ENCODE data around the gene TPCN1. TPM values are rescaled to one million over a fixed set of nuclear protein-coding genes. Genes with fewer than 3 reads are reported as not detected.

Gene TPCN1
- total RNA-seq, 1 donor from 2014 or later: 27.9 TPM

GRCh38 chr12:113287146-113287898 lies 66.1 kb downstream of the TPCN1 start:
- Mint-ChIP-seq H3K27ac (ENCODE audit: unreplicated experiment) (no peak overlapping the region), H3K4me1 (ENCODE audit: low read depth, unreplicated experiment) (peaks cover 8% of the 10 kb centered on the region), H3K36me3 (ENCODE audit: low read depth, unreplicated experiment) (peaks cover 34% of the 10 kb centered on the region), H3K27me3 (ENCODE audit: low read depth, unreplicated experiment) (no peaks in the 10 kb centered on the region), H3K4me3 (ENCODE audit: unreplicated experiment) (no peak overlapping the region), H3K9me3 (ENCODE audit: unreplicated experiment) (no peaks in the 10 kb centered on the region)
- H3K27ac ChIP-seq (ENCODE audit: low read depth, low read length): no peak overlapping the region
- H3K36me3 ChIP-seq (ENCODE audit: insufficient read depth, low read length): no peaks in the 10 kb centered on the region
- H2AFZ ChIP-seq (ENCODE audit: low read depth, low read length): no peak overlapping the region
- H3K9me3 ChIP-seq (ENCODE audit: insufficient read depth, low read depth, low read length): no peaks in the 10 kb centered on the region
- H3K4me3 ChIP-seq (ENCODE audit: insufficient read depth, low read depth, low read length): no peak overlapping the region
- TF ChIP-seq EZH2 (IDR thresholded peaks at IDR 0.05; ENCODE audit: insufficient read depth, low read length): no peak
- TF ChIP-seq, protein P1, sequence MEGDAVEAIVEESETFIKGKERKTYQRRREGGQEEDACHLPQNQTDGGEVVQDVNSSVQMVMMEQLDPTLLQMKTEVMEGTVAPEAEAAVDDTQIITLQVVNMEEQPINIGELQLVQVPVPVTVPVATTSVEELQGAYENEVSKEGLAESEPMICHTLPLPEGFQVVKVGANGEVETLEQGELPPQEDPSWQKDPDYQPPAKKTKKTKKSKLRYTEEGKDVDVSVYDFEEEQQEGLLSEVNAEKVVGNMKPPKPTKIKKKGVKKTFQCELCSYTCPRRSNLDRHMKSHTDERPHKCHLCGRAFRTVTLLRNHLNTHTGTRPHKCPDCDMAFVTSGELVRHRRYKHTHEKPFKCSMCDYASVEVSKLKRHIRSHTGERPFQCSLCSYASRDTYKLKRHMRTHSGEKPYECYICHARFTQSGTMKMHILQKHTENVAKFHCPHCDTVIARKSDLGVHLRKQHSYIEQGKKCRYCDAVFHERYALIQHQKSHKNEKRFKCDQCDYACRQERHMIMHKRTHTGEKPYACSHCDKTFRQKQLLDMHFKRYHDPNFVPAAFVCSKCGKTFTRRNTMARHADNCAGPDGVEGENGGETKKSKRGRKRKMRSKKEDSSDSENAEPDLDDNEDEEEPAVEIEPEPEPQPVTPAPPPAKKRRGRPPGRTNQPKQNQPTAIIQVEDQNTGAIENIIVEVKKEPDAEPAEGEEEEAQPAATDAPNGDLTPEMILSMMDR (IDR thresholded peaks at IDR 0.05; ENCODE audit: insufficient read depth, low read depth, low read length): no peak
- no peaks in the 10 kb centered on the region for H4K20me1 ChIP-seq (ENCODE audit: insufficient read depth, low read length)
- no peak overlapping the region for H3K4me2 ChIP-seq (ENCODE audit: low read length)
- FAIRE-seq: no peak
- no peak overlapping the region for H3K9ac ChIP-seq (ENCODE audit: low read length)
- no peaks in the 10 kb centered on the region for H3K4me1 ChIP-seq (ENCODE audit: insufficient read depth, low read length)
- no peaks in the 10 kb centered on the region for H3K27me3 ChIP-seq (ENCODE audit: insufficient read depth, low read length)
- H3K79me2 ChIP-seq (ENCODE audit: insufficient read depth, low read length): no peaks in the 10 kb centered on the region
- DNase-seq (ENCODE audit: low read depth): no peak

DNA sequence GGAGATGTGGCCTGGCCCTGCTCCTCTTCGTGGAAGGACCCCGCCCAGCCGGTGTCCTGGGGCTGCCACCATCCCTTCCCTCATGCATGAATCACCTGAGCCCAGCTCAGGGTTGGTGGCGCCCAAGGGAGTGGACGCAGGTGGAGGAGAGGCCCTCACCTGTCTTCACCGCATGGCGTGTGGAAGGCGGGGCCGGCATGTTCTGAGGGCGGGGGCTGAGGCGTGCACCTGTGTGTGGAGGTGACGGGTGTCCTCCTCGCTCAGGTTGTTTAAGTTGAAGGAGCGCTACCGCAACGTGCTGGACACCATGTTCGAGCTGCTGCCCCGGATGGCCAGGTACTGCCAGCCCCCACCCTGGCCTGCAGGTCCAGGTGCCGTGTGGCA lies 66.6 kb downstream of the TPCN1 start:
- H2AFZ ChIP-seq (ENCODE audit: low read depth, low read length): no peak overlapping the region
- no peak overlapping the region for H3K27ac ChIP-seq (ENCODE audit: low read depth, low read length)
- FAIRE-seq: no peak
- no peaks in the 10 kb centered on the region for H4K20me1 ChIP-seq (ENCODE audit: insufficient read depth, low read length)
- H3K9me3 Mint-ChIP-seq (ENCODE audit: unreplicated experiment): no peaks in the 10 kb centered on the region
- no peak overlapping the region for H3K27ac Mint-ChIP-seq (ENCODE audit: unreplicated experiment)
- H3K4me2 ChIP-seq (ENCODE audit: low read length): no peak overlapping the region
- H3K4me1 Mint-ChIP-seq (ENCODE audit: low read depth, unreplicated experiment): peaks cover 8% of the 10 kb centered on the region
- no peaks in the 10 kb centered on the region for H3K36me3 ChIP-seq (ENCODE audit: insufficient read depth, low read length)
- H3K27me3 ChIP-seq (ENCODE audit: insufficient read depth, low read length): no peaks in the 10 kb centered on the region
- peaks cover 35% of the 10 kb centered on the region for H3K36me3 Mint-ChIP-seq (ENCODE audit: low read depth, unreplicated experiment)
- H3K9me3 ChIP-seq (ENCODE audit: insufficient read depth, low read depth, low read length): no peaks in the 10 kb centered on the region
- no peaks in the 10 kb centered on the region for H3K27me3 Mint-ChIP-seq (ENCODE audit: low read depth, unreplicated experiment)
- H3K4me3 ChIP-seq (ENCODE audit: insufficient read depth, low read depth, low read length): no peak overlapping the region
- H3K4me3 Mint-ChIP-seq (ENCODE audit: unreplicated experiment): no peak overlapping the region
- TF ChIP-seq, protein P1 (IDR thresholded peaks at IDR 0.05; ENCODE audit: insufficient read depth, low read depth, low read length): no peak
- no peak for TF ChIP-seq EZH2 (IDR thresholded peaks at IDR 0.05; ENCODE audit: insufficient read depth, low read length)
- no peak overlapping the region for H3K9ac ChIP-seq (ENCODE audit: low read length)
- no peaks in the 10 kb centered on the region for H3K79me2 ChIP-seq (ENCODE audit: insufficient read depth, low read length)
- no peaks in the 10 kb centered on the region for H3K4me1 ChIP-seq (ENCODE audit: insufficient read depth, low read length)
- no peak for DNase-seq (ENCODE audit: low read depth)

- TF ChIP-seq EZH2 (IDR thresholded peaks at IDR 0.05; ENCODE audit: insufficient read depth, low read length): no peak
- TF ChIP-seq, protein P1 (IDR thresholded peaks at IDR 0.05; ENCODE audit: insufficient read depth, low read depth, low read length): no peak
- Histone ChIP-seq H3K27ac (ENCODE audit: low read depth, low read length) (no peak overlapping the region), H3K4me1 (ENCODE audit: insufficient read depth, low read length) (no peaks in the 10 kb centered on the region), H2AFZ (ENCODE audit: low read depth, low read length) (no peak overlapping the region), H3K9me3 (ENCODE audit: insufficient read depth, low read depth, low read length) (no peaks in the 10 kb centered on the region), H3K9ac (ENCODE audit: low read length) (no peak overlapping the region), H3K27me3 (ENCODE audit: insufficient read depth, low read length) (no peaks in the 10 kb centered on the region), H3K4me2 (ENCODE audit: low read length) (no peak overlapping the region), H3K4me3 (ENCODE audit: insufficient read depth, low read depth, low read length) (no peak overlapping the region), H3K36me3 (ENCODE audit: insufficient read depth, low read length) (no peaks in the 10 kb centered on the region), H3K79me2 (ENCODE audit: insufficient read depth, low read length) (no peaks in the 10 kb centered on the region), H4K20me1 (ENCODE audit: insufficient read depth, low read length) (no peaks in the 10 kb centered on the region)
- H3K27ac Mint-ChIP-seq (ENCODE audit: unreplicated experiment): no peak overlapping the region
- H3K36me3 Mint-ChIP-seq (ENCODE audit: low read depth, unreplicated experiment): peaks cover 37% of the 10 kb centered on the region
- DNase-seq (ENCODE audit: low read depth) (no peak), FAIRE-seq (no peak)
- H3K27me3 Mint-ChIP-seq (ENCODE audit: low read depth, unreplicated experiment): no peaks in the 10 kb centered on the region
- no peaks in the 10 kb centered on the region for H3K9me3 Mint-ChIP-seq (ENCODE audit: unreplicated experiment)
- peaks cover 8% of the 10 kb centered on the region for H3K4me1 Mint-ChIP-seq (ENCODE audit: low read depth, unreplicated experiment)
- no peak overlapping the region for H3K4me3 Mint-ChIP-seq (ENCODE audit: unreplicated experiment)
Observed at GRCh38 chr12:113289361-113289760, 68.1 kb downstream of the TPCN1 start.
